PC-9 (cell line): ENCODE data around the gene PTGR1.

Experiments
- CTCF ChIP-seq: fragments of 200-600 bp; sonication (generic); conservative IDR thresholded peaks from 2 replicates; pipeline ENCODE4 v1.6.1; 2017; ENCODE audit warnings: mixed run types, antibody characterized with exemption, mild to moderate bottlenecking, moderate library complexity
- EZH2 ChIP-seq: fragments of 200-600 bp; sonication (generic); IDR thresholded peaks from 2 replicates; pipeline ENCODE4 v1.8.0; 2017; ENCODE audit warnings: antibody characterized with exemption, low read depth

- no peak for TF ChIP-seq EZH2
- TF ChIP-seq CTCF, result no peak
Observed at GRCh38 chr9:111603041-111603440, 3.6 kb upstream of the PTGR1 start.
